Adipose tissue (tissue), 3 donors: ENCODE results near the gene GOLGA6C. TPM values are rescaled to one million over a fixed set of nuclear protein-coding genes. Genes with fewer than 3 reads are reported as not detected.
"Not testable (repeated sequence)": the region's sequence is repeated elsewhere in the genome, so short reads cannot be mapped to it uniquely, and the experiment has no call there.

ENCODE experiments used
- H3K27ac ChIP-seq: one replicate; pipeline ENCODE4 v1.5.1; 2013; ENCODE audit warnings: low read depth, low read length
- WGBS, 3 donors: extraction: QIAGEN DNeasy Blood & Tissue Kit; methylation state at CpG; one replicate each; pipeline ENCODE4 v1.1.7; 2013; 5-methylcytosine and 5-hydroxymethylcytosine counted together
- polyA plus RNA-seq, 3 donors: library from polyadenylated mRNA; stranded (reverse); fragments of 200-250 nt; gene quantifications; one replicate each; pipeline ENCODE4 v1.2.3, GENCODE V29; 2013
- donor health status: healthy with polysubstance abuse.
- donor health status: Bipolar disorder and iron deficiency.
- donor health status: healthy.

The GOLGA6C gene, protein sequence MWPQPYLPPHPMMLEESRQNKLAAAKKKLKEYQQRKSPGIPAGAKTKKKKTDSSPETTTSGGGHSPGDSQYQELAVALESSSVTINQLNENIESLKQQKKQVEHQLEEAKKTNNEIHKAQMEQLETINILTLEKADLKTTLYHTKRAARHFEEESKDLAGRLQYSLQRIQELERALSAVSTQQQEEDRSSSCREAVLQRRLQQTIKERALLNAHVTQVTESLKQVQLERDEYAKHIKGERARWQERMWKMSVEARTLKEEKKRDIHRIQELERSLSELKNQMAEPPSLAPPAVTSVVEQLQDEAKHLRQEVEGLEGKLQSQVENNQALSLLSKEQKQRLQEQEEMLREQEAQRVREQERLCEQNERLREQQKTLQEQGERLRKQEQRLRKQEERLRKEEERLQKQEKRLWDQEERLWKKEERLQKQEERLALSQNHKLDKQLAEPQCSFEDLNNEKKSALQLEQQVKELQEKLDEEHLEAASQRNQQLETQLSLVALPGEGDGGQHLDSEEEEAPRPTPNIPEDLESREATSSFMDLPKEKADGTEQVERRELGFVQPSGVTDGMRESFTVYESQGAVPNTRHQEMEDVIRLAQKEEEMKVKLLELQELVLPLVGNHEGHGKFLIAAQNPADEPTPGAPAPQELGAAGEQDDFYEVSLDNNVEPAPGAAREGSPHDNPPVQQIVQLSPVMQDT
- under 1 TPM in 1 of 3 donors, not detected in 2; 0.03 TPM for polyA plus RNA-seq

DNA sequence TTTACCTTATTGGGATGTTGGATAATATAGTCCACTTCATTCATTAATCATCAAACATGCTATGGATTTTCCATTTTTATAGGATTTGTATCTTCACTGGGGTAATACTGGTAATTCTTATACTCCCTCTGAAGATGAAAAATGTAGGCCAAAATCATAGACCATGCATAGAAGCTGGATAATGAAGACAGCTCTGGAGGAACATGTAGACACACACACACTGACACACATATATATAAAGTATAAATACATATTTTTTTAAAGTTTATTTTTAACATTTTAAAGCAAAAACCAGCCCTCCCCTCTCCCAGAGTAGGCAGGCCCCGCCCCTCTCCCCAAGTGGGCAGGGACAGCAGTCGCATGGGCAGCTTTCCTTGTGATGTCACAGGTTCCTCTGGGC, at the start of gene GOLGA6C:
Gene GOLGA6C, plus strand, starts transcription at position 301 of the 400 bp plus-strand sequence. CDS start 265 bp downstream, outside the sequence.
- not testable (repeated sequence) for H3K27ac ChIP-seq
- WGBS, 3 donors: 40% methylated on average over 1 of the region's 2 CpGs; no CpG with 5 or more reads in 2 of the 3 donors

- H3K27ac ChIP-seq: no peak overlapping the region
- WGBS, 3 donors: 73 to 87% (median 87%) methylated on average over 32 of the region's 32 CpGs
Measured at GRCh38 chr15:75208501-75209288, 49.4 kb upstream of the GOLGA6C start.

- WGBS, 3 donors: 66 to 86% (median 70%) methylated on average over 8 of the region's 8 CpGs
- no peak overlapping the region for H3K27ac ChIP-seq
Measured at GRCh38 chr15:75209289-75209676, 48.9 kb upstream of the GOLGA6C start.

DNA sequence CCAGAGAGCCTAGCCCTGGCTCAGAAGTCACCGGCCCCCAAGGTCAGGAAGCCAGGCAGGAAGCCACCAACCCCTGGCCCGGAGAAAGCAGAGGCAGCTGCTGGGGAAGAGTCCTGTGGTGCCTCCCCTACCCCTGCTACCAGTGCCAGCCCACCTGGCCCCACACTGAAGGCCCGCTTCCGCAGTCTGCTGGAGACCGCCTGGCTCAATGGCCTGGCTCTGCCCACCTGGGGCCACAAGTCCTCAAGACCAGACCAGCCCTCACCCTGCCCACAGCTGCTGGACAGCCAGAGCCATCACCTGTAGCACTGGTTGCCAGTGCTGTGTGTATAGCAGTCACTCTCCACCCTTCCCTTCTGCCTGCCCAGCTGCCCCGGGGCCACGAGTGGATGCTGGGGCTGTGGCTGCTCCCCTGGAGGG, 47.3 kb upstream of the GOLGA6C start:
- 66 to 72% (median 67%) methylated on average over 7 of the region's 7 CpGs for WGBS, 3 donors
- no peak overlapping the region for H3K27ac ChIP-seq

- H3K27ac ChIP-seq: no peak overlapping the region
- 73 to 77% (median 75%) methylated on average over 9 of the region's 9 CpGs for WGBS, 3 donors
Measured at GRCh38 chr15:75211436-75212199, 46.5 kb upstream of the GOLGA6C start.

DNA sequence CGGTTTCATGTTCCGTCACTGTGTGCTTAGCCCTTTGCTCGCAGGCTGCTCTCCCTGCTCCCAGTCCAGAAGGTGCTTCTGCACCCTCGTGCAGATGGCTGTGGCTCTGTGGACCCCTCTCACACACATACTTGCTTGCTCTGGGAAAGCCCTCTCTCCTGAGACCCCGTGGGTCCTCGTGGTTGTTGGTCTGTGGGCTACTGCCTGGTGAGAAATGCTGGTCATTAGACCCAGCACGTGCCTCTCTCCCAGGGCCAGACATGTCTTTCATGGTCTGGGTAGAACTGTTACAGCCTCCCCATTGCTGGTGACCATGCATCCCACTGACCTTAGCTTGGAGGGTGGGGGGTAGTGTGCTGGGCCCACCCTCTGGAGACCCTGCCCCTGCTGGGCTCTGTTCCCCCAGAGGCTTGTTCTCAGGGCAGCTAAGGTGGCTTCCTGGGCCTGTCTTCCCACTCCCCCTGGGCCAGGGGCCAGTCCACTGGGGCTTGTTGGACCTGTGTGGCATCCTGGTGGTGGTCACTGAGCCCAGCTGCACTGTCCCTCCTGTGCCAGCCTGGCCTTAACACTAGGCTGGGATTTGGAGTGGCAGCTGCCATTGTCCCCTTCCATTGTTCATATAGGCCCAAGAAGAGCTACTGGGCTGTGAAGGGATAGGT, 45.8 kb upstream of the GOLGA6C start:
- WGBS, 3 donors: 82 to 86% (median 82%) methylated on average over 7 of the region's 7 CpGs
- no peak overlapping the region for H3K27ac ChIP-seq

GRCh38 chr15:75213212-75213767, 44.8 kb upstream of the GOLGA6C start:
- WGBS, 3 donors: 85 to 90% (median 89%) methylated on average over 12 of the region's 12 CpGs
- no peak overlapping the region for H3K27ac ChIP-seq

- WGBS, 3 donors: 87 to 88% (median 88%) methylated on average over 7 to 9 of the region's 9 CpGs
- H3K27ac ChIP-seq: no peak overlapping the region
Measured at GRCh38 chr15:75213768-75214221, 44.3 kb upstream of the GOLGA6C start.

DNA sequence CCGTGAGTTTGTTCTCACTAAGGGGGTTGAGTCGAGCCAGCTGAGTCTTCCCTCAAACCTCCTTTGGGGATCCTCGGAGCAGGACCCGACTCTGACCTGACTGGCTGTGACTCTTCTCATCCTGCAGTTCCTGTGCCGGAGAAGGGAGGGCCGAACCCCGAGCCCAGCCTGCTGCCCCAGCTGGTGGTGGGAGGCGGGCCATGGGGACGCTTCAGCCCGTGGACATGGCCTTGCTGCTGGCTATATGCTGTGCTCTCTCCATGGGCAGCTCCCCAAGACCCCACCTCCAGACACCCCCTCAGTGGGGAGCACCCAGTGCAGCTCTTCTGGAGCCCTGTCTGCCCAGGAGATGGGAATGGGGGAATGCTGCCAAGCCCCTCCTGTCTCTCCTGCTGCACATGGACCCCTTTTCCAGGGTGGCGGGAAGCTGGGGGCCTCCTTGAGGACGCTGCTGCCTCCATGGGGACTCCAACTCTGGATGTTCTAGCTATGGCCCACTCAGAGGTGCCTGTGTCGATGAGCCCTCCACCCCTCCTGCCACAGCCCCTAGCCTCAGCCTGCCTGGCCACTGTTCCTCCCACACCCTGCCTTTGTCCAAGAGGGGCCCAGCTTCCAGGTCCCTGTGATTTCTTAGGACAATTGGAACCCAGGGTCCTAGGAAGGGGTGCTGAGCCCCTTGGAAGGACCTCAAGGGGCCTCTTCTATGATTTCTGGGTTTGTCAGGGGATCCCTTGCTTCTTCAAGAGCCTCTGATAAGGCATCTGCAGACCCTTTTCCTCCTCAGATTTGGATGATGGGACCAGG, 43.6 kb upstream of the GOLGA6C start:
- WGBS, 3 donors: 57 to 72% (median 70%) methylated on average over 13 of the region's 13 CpGs
- H3K27ac ChIP-seq: no peak overlapping the region

DNA sequence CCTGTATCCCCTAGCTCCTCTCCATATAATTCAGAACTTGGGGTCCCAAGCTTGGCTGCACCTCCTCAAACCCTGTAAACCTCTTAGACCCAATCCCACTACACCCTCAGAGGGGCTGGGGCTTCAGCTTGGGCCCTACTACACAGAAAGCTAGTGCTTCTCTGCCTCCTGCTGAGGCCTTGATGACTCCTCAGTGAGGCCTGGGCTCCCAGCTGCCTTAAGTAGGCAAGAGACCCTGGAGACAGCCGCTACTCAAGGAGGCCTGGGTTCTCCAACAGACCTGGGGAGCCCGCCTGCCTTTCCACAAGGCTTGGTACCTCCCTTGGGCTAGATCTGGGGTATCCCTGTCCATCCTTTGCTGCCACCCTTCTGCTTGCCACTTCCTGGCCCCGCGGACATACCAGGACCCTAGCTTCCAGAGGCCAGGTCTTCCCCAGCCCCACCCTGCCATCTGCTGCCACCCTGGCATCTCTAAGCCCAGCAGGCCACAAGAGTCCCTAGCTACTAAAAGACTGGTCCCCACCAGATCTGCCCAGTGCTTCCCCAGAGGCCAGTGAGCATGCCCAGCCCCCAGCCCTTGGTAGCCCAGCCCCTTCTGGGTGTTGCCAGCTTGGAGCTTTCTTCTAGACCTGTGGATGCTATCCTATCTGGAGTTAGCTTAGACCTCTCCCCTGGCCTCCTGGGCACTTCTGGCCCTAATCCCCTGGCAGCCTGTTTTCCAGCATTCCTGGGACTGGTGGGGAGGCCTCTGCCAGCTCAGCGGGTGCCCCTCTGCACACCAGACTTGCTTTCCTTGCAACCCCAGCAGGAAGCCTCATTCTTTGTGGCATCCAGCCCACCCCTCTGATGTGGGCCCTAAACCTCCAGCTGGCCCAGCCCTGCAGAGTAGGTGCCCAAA, 42.8 kb upstream of the GOLGA6C start:
- WGBS, 3 donors: 91 to 94% (median 93%) methylated on average over 5 of the region's 5 CpGs

GRCh38 chr15:75217012-75217411, 41.1 kb upstream of the GOLGA6C start:
- WGBS, 3 donors: 80 to 89% (median 88%) methylated on average over 6 of the region's 6 CpGs
- no peak overlapping the region for H3K27ac ChIP-seq

More for the DNA sequence above, 42.8 kb upstream of the GOLGA6C start:
- H3K27ac ChIP-seq: no peak overlapping the region

- WGBS, 3 donors: 85 to 92% (median 91%) methylated on average over 3 of the region's 3 CpGs
- H3K27ac ChIP-seq: not testable (repeated sequence)
Measured at GRCh38 chr15:75217574-75217973, 40.6 kb upstream of the GOLGA6C start.

GRCh38 chr15:75219507-75219929, 38.6 kb upstream of the GOLGA6C start:
- WGBS, 3 donors: 56 to 62% (median 62%) methylated on average over 4 of the region's 4 CpGs
- H3K27ac ChIP-seq: not testable (repeated sequence)

DNA sequence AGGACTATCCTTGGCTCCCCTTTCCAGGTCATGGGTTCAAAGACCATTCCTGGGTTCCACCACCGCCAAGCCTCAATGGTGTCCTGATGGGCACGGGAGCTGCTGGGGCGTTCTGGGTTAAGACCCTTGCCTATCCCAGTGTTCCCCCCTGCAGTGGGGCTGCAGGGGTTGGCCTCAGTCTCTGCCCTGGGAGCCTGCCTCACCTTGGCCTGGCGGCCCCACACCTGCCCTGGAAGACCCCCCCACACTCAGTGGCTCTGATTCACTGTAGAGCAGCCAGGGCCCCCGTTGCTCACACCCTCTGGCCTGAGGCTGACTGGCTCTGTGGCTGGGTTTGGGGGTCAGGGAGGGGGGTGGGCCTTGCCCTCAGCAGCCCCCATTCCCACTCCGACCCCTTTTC, 34.4 kb upstream of the GOLGA6C start:
- WGBS, 3 donors: 86 to 96% (median 94%) methylated on average over 6 of the region's 6 CpGs
- H3K27ac ChIP-seq: no peak overlapping the region

GRCh38 chr15:75224281-75224680, 33.9 kb upstream of the GOLGA6C start:
- H3K27ac ChIP-seq: no peak overlapping the region
- 81 to 85% (median 83%) methylated on average over 12 of the region's 12 CpGs for WGBS, 3 donors
